ENCODE measurements around the gene LY6G6D.
"Not testable (repeated sequence)": the region's sequence is repeated elsewhere in the genome, so short reads cannot be mapped to it uniquely, and the experiment has no call there.

Gene LY6G6D

GRCh38 chr6:31692886-31693285, 22.3 kb upstream of the LY6G6D start:
- no peak for DNase-seq

GRCh38 chr6:31693535-31693934, 21.6 kb upstream of the LY6G6D start:
- no peak for DNase-seq

DNA sequence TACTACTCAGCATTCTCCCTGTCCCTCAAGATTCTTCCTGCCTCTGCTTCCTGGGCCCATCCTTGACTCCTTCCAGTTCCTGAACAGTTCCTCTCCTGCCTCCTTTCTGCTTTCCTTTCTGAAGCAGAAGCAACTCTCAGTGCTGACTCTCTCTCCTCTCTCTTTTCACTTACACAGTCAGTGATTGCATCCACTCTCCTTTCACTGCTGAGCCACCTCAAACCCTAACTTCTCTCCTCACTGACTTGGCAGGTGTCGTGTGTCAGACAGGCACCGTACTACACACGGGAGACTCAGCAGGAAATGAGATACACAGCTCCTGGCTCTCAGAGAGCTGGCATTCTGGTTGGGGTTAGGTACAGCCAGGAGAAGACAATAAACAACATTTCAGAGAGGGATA, 17.6 kb upstream of the LY6G6D start:
- no peak for DNase-seq

DNA sequence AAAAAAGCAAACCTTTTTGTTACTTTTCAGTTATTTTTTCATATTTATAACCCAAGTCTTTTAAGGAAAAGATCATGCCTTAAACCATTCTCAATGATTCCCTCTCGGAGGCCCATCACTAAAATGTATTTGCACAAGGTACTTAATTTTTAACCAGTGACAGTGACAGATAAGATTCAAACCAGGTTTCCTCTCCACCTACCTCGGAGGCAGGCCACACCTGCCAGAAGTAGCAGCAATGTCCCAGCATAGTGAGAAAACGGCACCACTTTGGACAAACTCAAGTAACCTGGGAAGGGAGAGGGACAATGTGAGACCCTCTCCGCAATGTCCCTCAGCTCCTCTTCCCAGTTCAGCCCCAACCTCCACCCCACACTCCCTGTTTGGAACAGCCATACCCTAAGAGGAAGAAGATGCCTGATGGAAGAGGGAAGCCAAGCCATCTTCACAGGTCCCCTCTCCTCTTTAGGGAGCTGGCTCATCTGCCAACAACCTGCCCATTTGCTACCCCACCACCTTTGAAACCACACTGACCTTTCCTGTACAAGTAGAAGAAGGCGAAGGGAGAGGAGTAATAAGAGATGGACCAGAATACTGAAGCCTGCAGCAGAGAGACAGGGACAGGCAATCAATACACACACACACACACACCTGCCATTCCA, 14.3 kb upstream of the LY6G6D start:
- no peak for DNase-seq

GRCh38 chr6:31701666-31702404, 13.3 kb upstream of the LY6G6D start:
- DNase-seq: no peak

- DNase-seq: peak; percentile 35
Measured at GRCh38 chr6:31702405-31702818, 12.7 kb upstream of the LY6G6D start.

GRCh38 chr6:31702819-31703716, 12.1 kb upstream of the LY6G6D start, which contains the start of gene ABHD16A:
TSS of gene ABHD16A (minus strand) at chr6:31703324. CDS start at chr6:31703281, 43 bp downstream.
- peak; percentile 95 for DNase-seq

DNA sequence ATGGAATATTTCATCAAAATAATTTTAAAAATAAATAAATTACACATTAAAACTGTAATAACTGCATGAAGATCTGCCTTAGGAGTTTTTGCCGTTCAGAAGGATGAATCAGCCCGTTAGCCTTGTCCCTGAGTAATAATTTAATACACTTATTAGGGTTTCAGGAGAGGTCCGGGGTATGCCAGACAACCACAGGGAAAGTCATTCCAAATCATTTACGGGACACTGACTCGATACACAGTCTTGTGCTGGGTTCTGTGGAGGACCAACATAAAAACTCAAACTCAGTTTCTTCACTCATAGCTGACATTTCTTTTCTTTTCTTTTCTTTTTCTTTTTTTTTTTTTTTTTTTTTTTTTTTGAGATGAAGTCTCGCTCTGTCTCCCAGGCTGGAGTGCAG, 9.2 kb upstream of the LY6G6D start:
- no peak for DNase-seq

- DNase-seq: no peak
Measured at GRCh38 chr6:31706599-31706998, 8.5 kb upstream of the LY6G6D start, which contains the start of gene LY6G6F. TSS of gene LY6G6F (plus strand) at chr6:31706866. CDS start at chr6:31706907, 41 bp downstream.

GRCh38 chr6:31707701-31708100, 7.4 kb upstream of the LY6G6D start:
- DNase-seq: no peak

DNA sequence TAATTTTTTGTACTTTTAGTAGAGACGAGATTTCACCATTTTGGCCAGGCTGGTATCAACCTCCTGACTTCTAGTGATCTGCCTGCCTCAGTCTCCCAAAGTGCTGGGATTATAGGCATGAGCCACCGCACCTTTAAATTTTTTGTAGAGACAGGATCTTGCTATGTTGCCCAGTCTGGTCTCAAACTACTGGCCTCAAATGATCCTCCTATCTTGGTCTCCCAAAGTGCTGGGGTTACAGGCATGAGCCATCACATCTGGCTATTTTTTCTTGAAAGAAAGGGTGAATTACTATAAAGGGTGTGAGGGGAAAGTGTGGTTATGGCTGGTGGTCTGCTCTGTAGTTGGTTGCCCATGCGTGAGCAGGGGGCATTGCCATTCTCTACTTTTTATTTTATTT, 6.9 kb upstream of the LY6G6D start:
- no peak for DNase-seq

GRCh38 chr6:31709157-31709556, 6.0 kb upstream of the LY6G6D start:
- DNase-seq: not testable (repeated sequence)

DNA sequence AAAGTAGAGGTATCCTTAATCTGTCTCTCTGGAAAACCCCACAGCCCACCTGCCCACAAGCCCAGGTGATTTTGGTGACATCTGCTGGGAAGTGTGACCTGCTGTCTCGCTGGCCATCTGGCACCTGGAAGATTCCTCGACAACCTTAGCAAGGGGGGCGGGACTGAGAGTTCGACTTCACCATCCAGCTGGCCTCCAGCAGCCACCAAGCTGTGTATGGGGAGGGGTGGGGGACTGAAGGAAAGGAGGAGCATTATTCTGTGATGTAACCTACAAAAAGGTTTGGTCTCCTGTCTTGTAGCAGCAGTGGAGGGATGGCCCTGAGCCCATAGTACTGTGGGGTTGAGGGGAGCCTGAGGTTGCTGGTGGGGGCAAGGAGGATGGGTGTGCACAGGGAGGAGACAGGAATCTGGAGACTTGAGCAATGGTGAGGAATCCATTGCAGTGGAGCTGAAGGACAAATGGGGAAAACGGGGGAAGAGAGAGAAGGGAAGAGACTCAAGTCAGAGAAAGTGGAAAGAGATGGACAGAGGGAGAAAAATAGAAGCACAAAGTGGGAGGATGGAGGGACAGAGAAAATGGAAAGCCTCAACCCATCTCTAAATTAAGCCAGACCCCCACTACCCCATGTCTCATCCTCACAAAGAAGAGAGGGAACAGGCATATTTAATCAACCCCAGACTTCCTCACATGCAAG, 4.5 kb upstream of the LY6G6D start:
- no peak for DNase-seq

DNA sequence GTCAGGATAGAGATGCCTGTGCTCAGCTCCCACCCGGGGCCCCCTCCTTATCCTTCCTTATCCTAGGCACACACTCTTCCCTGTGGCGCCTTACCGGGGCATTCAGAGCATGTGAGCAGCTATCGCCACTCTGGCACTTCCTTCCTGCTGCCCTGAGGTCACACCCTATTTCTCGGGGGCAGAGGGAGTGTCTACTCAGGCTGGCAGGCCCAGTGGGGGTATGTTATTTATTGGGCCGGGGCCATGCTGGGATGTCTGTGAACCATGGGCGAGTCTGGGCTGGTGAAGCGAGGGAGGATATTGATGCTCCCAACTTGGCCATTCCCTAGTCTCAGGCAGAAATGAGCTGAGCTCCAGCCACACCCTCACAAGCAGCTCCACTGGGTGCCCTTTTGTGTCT, 3.9 kb upstream of the LY6G6D start:
- no peak for DNase-seq

GRCh38 chr6:31712296-31712695, 2.9 kb upstream of the LY6G6D start:
- DNase-seq: no peak

- no peak for DNase-seq
Measured at GRCh38 chr6:31713465-31713864, 1.7 kb upstream of the LY6G6D start.

- DNase-seq: no peak
Measured at GRCh38 chr6:31713991-31714684, 1.0 kb upstream of the LY6G6D start.

- DNase-seq: no peak
Measured at GRCh38 chr6:31717499-31718222, 2.5 kb downstream of the LY6G6D start.

DNA sequence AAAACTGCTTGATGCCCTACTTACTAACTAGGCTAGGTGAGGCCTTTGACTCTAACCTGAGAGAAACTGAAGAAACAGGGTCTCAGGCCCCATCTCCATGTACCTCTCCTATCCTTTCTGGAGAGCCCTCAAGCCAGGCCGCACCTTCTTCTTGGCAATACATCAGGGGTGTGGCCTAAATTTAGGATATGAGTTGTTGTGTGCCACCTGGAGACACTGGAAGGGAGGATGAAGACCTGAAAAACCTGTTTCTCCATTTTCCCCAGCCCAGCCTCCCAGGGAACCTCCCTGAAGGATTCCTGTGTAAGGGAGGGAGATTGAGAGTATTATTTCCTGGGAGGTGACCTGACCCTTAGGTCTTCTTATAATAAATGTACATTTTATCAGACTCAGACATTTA, 3.1 kb downstream of the LY6G6D start:
- DNase-seq: no peak

GRCh38 chr6:31719001-31719400, 3.9 kb downstream of the LY6G6D start:
- no peak for DNase-seq

DNA sequence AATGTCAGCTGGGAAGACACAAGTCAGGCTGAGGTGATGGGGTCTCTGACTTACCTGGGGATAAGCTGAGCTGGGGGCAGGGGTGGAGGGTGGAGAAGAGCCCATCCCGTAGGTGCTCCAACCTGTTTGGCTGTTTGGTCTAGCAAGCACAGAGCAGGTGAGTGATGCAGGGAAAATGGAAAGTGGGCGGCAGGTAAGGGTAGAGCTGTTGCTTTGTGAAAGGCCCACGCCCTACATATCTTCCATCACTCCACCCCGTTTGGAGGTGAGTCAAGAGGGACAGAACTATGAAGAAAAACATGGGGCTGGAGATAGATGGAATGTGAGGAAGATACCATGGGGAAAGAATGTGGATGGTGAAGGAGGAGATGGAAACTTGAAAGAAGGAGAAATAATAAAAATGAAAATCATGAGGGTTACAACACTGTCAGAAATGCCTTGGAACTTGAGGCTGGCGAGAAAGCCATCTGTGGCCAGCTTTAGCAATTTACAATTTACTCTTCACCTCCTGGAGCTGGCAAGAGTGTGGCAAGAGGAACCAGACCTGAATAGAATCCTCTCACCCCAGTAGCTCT, 5.1 kb downstream of the LY6G6D start:
- DNase-seq: no peak
